Lower leg skin (tissue), 4 donors: ENCODE measurements around the gene TPT1. TPM values are rescaled to one million over a fixed set of nuclear protein-coding genes. Genes with fewer than 3 reads are reported as not detected.
"Not testable (repeated sequence)": the region's sequence is repeated elsewhere in the genome, so short reads cannot be mapped to it uniquely, and the experiment has no call there.

Experiments used
- DNase-seq, 2 donors: peaks; one replicate each; pipeline ENCODE4 v3.0.0-alpha.2; 2019; ENCODE audit warnings: low spot score in 2 of 2
- H3K4me3 ChIP-seq: fragments of 200-600 bp; sonication (generic); 2 replicates; pipeline ENCODE4 v1.5.1; 2017; ENCODE audit warnings: mild to moderate bottlenecking, low read depth; ENCODE audit not compliant: poor library complexity, severe bottlenecking
- CTCF ChIP-seq, 3 donors: fragments of 450-650 bp; IDR thresholded peaks; one replicate each; pipeline ENCODE4 v1.5.1; 2016; ENCODE audit warnings: antibody characterized with exemption in 3 of 3, mild to moderate bottlenecking in 3 of 3, moderate library complexity in 2 of 3
- POLR2A ChIP-seq, 2 donors: fragments of 450-650 bp; IDR thresholded peaks; one replicate each; pipeline ENCODE4 v1.6.1; 2016 to 2017; ENCODE audit warnings: antibody characterized with exemption in 2 of 2, mild to moderate bottlenecking in 1 of 2, moderate library complexity in 1 of 2
- WGBS, 2 donors: methylation state at CpG; one replicate each; pipeline ENCODE4 v1.1.5; 2018; 5-methylcytosine and 5-hydroxymethylcytosine counted together
- intact Hi-C: fragments of 100-400 bp; cut with DNase I; formaldehyde crosslinking; loops from one replicate; pipeline ENCODE4 v1.15.0; 2023; ENCODE audit warnings: low total_unique reads
- total RNA-seq, 4 donors: library from RNA; depleted of rRNA; stranded (reverse); fragments of >200 nt; gene quantifications; one replicate each; pipeline ENCODE4 v1.1.0, GENCODE V29; 2016

TPT1 gene
- total RNA-seq, result 1,000 to 10,000 TPM; 2,307 to 2,977 (median 2,645) TPM

- 1% methylated on average over 45 to 53 of the region's 67 CpGs for WGBS, 2 donors
- intact Hi-C loops, result no loop called here
Observed at GRCh38 chr13:45341034-45341798, at the start of gene TPT1. Gene TPT1 (minus strand): TSS chr13:45341183. CDS start chr13:45341069, 114 bp downstream.

GRCh38 chr13:45390348-45390747 lies 49.4 kb upstream of the TPT1 start:
- DNase-seq, intact Hi-C loops, H3K4me3 ChIP-seq: not testable (repeated sequence)
- 87 to 93% methylated on average over 9 of the region's 9 CpGs for WGBS, 2 donors

More at GRCh38 chr13:45341034-45341798, at the start of gene TPT1:
- peak within 1 kb of the TSS; percentile 95 for H3K4me3 ChIP-seq
- TF ChIP-seq CTCF (IDR thresholded peaks at IDR 0.05) (no peak), POLR2A (IDR thresholded peaks at IDR 0.05) (peak in 1 of 2 donors; percentile 96)
- DNase-seq, result peak; percentile 99 to 100

GRCh38 chr13:45388664-45389063 lies 47.7 kb upstream of the TPT1 start:
- DNase-seq, result no peak
- TF ChIP-seq CTCF (IDR thresholded peaks at IDR 0.05), result no peak
- no peak for TF ChIP-seq POLR2A (IDR thresholded peaks at IDR 0.05)
- 96 to 98% methylated on average over 4 of the region's 4 CpGs for WGBS, 2 donors
- H3K4me3 ChIP-seq, result no peak overlapping the region
- intact Hi-C loops, result no loop called here

GRCh38 chr13:45386892-45387575 lies 46.1 kb upstream of the TPT1 start:
- 91 to 93% methylated on average over 17 of the region's 17 CpGs for WGBS, 2 donors

GRCh38 chr13:45385907-45386553 lies 45.0 kb upstream of the TPT1 start:
- H3K4me3 ChIP-seq, result no peak overlapping the region
- intact Hi-C loops, result no loop called here
- 88 to 96% methylated on average over 5 of the region's 5 CpGs for WGBS, 2 donors
- DNase-seq, result no peak
- no peak for TF ChIP-seq POLR2A (IDR thresholded peaks at IDR 0.05)
- no peak for TF ChIP-seq CTCF (IDR thresholded peaks at IDR 0.05)

More at GRCh38 chr13:45386892-45387575, 46.1 kb upstream of the TPT1 start:
- H3K4me3 ChIP-seq, intact Hi-C loops, DNase-seq: not testable (repeated sequence)

- TF ChIP-seq CTCF (IDR thresholded peaks at IDR 0.05), result no peak
- TF ChIP-seq POLR2A (IDR thresholded peaks at IDR 0.05), result no peak
- intact Hi-C loops, result no loop called here
- no peak overlapping the region for H3K4me3 ChIP-seq
- no peak for DNase-seq
- 88 to 96% methylated on average over 5 of the region's 5 CpGs for WGBS, 2 donors
Observed at GRCh38 chr13:45385320-45385719, 44.3 kb upstream of the TPT1 start.
